ENCODE results near the gene CHAD.
A peak's percentile ranks its signal among the peaks of the same experiment; 100 is the strongest.
"Not testable (repeated sequence)": the region's sequence is repeated elsewhere in the genome, so short reads cannot be mapped to it uniquely, and the experiment has no call there.

Gene CHAD

DNA sequence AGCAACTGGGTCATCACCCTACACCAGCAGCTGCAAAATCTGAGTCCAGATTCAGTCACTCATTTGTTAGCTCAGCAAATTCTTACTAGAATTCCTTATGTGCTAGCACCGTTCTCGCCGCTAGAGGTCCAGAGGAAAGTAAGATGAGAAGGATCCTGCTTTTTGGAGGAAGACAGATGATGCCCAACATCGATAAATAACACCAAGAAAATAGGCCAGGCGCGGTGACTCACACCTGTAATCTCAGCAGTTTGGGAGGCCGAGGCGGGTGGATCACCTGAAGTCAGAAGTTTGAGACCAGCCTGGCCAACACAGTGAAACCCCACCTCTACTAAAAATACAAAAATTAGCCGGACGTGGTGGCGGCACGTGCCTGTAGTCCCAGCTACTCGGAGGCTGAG, 4.1 kb upstream of the CHAD start:
- DNase-seq = not testable (repeated sequence)

DNA sequence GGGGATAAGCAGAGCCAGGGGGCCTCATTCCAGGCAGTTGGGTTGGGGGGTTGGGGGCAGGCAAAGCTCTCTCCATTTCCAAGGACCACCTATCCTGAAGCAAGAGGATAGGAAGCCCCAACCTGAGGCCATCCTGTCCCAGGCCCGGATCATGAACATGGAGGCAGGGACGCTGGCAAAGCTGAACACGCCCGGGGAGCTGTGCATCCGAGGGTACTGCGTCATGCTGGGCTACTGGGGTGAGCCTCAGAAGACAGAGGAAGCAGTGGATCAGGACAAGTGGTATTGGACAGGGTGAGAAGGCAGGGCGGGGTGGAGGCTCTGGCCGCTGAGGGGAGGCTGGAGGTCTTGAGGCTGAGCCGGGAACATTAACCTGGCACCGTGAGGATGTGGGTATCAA, 3.6 kb upstream of the CHAD start:
- DNase-seq = no peak

GRCh38 chr17:50471009-50471905, 2.6 kb upstream of the CHAD start:
- DNase-seq = peak; percentile 76 to 80

DNA sequence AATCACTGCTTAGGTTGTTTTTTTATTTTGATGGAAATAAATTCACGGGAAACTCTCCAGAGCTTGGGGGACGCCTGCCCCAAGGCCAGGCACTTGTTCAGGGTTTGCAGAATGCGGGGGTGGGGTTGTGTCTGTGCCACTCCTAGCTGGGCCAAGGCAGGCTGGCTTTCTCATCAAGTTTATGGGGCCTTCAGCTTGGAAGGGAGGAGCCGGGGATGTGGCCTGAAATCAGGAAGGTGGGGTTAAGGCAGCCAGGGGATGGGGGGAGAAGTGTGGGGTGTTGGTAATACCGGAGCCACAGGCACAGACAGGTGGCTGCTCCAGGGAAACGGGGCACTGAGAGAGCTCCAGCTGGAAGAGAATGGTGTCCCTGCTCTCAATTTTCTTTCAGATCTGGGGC, 1.7 kb upstream of the CHAD start:
- DNase-seq = no peak

GRCh38 chr17:50469671-50470305, 1.1 kb upstream of the CHAD start:
- DNase-seq = no peak

DNA sequence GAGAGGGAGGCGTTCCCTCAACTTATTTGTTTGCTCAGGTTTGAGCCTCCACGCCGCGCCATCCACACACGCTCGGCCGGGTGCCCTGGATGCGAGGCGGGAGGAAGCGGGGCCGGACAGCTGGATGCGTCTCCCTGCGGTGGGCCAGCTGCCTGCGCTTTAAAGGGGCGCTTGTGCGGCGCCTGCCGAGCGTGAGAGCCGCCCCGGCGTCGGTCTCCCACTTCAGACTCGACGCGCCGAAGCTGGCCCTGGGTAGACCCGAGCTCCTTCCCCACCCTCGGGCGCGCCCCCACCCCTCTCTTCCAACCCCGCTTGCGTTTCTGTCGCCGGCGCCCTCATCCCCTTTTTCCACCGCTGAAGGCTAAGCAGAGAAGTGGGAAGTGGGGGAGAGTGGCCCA, 527 bp upstream of the CHAD start:
- DNase-seq = no peak

DNA sequence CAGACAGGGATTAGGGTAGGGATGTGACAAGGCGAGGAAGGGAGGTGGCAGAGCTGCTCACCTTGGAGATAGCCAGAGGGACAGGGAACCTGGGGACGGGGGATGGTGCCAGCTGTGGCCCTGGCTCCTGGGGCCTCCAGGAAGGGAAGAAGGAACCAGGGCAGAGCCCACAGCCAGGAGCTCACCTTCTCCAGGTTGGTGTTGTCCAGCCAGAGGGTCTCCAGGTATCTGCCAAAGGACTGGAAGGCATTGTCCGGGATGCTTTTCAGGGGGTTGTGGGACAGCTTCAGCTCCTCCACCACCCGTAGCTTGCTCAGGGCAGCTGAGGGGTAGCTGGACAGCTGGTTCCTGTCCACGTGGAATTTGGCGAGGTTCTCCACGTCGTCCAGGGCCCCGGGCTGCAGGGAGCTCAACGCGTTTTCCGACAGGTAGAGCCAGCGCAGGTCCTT, 801 bp downstream of the CHAD start:
- DNase-seq = no peak

GRCh38 chr17:50467114-50467854, 1.4 kb downstream of the CHAD start:
- DNase-seq = no peak

DNA sequence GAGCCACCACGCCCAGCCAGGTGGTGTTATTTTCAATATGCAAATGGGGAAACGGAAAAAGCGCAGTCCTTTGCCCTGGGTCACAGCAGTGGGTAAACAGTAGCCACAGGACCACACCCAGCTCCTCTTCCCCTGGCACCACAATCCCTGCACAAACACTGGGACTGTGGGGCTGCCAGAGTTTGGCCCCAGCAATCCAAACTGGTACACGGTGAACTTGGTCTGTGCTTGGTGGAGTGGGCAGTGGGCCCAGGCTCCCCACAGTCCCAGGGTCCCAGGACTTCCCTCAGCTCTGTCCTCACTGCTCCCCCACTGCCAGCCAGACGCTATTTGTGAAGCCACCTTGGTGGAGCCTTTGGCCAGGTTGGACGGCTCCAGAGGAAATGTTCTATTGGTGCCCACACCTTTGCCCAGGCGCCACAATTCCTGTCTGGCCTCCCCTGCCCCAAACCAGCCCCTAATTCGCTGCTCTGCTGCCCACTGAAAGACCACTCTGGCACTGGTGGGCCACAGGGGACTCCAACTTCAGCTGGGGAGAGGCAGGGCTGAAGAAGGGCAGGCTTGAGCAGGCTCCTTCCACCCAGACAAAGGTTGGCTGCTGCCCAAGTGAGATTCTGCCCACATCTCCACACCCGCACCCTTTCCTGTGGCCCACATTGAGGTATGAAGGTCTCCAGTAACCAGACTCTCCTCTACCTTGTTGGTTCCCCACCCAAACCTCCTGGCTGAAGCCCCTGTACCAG, 2.1 kb downstream of the CHAD start:
- no peak for DNase-seq

DNA sequence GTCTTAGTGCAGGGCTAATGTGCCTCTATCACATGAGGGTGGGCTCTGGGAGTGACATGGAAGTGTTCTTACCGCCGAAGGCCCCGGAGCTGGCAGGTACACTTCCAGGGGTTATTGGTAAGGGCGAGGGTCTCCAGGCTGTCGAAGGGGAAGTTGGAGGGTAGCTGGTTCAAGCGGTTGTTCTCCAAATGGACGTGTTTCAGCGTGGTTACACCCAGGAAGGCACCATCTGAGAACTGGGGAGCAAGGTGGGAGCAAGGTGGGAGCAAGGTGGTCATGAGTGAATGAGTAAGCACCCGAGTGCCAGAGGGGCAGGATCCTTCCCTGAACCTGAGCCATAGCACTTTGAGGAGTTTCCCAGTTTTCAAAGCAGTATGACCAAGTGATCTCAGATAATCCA, 3.0 kb downstream of the CHAD start:
- DNase-seq = no peak

DNA sequence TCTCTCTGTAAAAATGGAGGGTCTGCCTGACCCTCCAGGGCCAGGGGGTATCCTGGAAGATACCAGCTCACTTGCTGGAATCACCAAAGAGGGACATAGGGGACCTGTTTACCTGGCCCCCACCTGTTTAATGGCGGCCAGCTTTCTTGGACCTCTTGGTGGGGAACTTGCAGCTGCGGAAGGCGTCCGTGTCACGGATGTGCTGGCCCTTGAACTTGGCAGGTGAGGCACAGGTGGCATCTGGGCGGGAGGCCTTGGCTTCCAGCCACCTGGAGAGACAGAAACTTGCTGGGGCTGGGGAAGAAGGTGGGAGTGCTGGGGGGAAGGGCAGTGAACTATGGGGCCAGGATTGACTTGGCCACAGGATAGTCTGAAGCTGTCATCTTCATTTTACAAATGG, 3.5 kb downstream of the CHAD start:
- no peak for DNase-seq

GRCh38 chr17:50464736-50465135, 3.9 kb downstream of the CHAD start:
- DNase-seq = no peak

DNA sequence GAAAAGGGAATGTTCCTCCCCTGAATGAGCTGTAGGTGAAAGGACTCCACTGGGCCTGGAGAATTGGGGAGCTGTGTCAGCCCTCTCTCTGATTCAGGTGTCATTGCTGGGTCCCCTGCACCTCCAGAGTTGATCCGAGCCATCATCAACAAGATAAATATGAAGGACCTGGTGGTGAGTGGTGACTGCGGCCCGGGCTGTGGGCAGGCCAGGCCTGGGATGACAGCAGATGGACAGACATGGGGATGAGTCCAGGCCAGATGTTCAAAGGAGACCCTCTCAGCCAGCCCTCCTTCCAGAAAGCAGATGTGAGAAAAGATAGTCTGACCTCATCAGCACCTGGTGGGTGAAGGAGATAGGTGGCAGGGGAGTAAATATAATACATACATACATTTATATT, 4.6 kb downstream of the CHAD start:
- no peak for DNase-seq

- DNase-seq = no peak
These were observed 6.2 kb downstream of the CHAD start for GRCh38 chr17:50462446-50462845.

DNA sequence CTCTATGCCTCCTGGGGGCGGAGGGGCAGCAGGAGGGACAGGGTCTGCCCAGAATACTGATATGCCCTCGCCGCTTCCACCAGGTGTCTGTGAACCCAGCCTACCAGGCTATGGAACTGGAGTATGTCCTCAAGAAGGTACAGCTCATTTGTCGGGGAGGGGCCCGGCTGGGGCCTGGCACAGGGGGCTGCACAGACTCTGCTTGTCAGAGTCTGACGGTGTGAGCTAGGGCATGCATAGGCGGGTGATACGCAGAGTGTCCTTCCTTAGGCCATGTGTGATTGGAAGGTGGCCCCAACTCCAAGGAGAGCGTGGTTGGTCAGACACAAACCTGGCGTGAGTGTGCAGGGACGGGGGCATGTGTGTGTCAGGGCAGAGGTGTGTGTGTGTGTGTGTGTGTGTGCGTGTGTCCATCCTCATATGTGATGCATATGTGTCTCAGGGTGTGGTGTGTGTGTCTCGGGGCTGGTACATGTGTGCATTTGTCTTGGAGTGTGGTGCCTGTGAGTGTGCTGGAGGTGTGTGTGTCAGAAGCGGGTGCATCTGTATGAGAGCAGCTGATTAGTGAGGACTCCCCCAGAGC, 7.0 kb downstream of the CHAD start:
- no peak for DNase-seq

GRCh38 chr17:50460831-50461526, 7.7 kb downstream of the CHAD start:
- no peak for DNase-seq

- DNase-seq = no peak
These were observed 8.9 kb downstream of the CHAD start for GRCh38 chr17:50459756-50460155.

- DNase-seq = no peak
These were observed 9.7 kb downstream of the CHAD start for GRCh38 chr17:50458701-50459676.

DNA sequence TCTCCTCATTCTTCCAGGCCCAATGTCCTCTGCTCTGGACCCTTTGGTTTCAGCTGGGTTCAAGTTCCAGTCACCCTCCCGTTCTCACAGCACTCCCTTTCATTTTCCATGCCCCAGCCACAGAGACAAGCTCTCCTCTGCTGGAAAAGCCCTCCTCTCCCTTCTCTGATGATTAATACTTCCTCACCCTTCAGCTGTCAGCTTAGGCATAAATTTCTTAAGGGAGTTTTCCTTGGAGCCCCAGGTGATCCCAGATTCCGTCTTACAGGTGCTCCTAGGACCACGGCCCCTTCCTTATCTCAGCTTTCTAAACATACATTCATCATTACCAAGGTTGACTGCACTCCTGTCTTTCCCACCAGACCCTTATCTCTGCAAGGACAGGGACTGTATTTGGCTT, 10.4 kb downstream of the CHAD start:
- no peak for DNase-seq

DNA sequence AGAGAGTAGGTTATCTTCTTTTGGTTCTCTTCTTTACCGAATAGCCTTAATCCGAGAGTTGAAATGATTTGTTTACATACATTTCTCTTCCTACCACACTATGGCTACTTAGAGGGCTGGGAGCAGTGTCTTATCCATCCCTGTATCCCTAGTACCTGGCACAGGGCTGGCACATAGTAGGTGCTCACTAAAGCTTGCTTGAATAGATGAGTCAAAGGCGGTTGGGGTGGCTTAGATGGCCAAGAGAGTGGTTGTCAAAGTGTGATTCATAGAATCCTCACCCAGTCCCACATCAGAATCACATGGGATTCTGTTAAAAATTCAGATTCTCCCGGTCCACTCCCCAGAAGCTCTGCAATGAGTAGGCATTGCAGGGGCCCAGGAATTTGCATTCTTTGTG, 11.1 kb downstream of the CHAD start:
- DNase-seq = no peak

- no peak for DNase-seq
These were observed 14.8 kb downstream of the CHAD start for GRCh38 chr17:50453901-50454300.
